GM21423 (cell line): ENCODE measurements around the gene TMCO4.
"Not testable (repeated sequence)": the region's sequence is repeated elsewhere in the genome, so short reads cannot be mapped to it uniquely, and the experiment has no call there.

ENCODE experiments used
- ATAC-seq: cut with Tn5 transposase; IDR thresholded peaks from one replicate; pipeline ENCODE4 v1.9.1; 2021; ENCODE audit warnings: mild to moderate bottlenecking, moderate library complexity; ENCODE audit not compliant: unreplicated experiment

Gene TMCO4

GRCh38 chr1:19814244-19814661 is 14.5 kb upstream of the TMCO4 start:
- ATAC-seq: no peak

DNA sequence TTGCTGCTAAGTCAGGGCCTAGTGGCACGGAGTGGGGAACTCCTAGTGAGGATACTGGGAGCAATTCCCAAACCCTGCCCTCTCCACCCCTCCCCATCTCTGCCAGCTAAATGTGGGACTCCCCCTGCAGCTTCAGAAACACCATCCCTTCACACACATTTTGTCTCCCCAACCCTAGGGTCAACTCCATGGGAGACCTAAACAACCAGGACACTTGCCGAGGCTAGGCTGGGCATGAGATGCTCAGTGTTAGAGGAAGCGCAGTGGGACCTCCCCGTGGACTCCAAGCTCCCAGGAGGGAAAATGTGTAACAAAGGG is 13.9 kb upstream of the TMCO4 start:
- no peak for ATAC-seq

DNA sequence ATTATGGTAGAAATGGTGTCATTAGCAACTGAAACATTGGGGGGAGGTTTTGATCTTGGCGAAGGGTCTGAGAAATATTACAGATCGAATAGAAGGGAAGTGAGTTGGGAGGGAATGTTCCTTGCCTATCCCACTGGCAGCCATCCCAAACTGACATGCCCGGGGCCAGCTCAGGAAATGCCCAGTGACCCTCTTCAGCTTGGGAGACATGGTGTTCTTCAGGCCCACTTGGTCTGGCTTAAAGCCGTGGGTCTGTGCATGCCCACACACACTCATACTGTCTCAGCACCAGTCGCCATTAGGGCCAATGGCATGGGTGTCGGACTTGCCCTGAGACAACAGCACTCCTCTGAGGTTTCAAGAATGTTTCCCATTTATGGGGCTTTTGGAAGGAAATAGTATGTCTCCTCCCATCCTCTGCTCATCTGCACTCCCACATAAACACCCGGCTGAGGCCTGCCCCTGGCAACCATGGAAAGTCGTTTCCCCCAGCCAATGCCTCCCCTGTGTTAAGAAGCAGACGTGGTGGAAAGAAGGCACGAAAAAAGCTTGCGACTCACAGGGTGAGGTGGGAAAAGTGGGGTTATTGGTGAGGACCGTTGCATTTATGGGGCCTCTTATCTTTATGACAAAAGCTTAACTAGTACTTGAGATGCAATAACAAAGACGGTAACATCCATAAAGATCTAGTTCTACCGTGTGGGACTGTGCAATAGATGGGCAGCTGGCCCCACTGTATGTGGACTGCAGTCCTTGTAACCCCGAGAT is 13.3 kb upstream of the TMCO4 start:
- no peak for ATAC-seq

GRCh38 chr1:19811206-19811851 is 11.6 kb upstream of the TMCO4 start:
- no peak for ATAC-seq

DNA sequence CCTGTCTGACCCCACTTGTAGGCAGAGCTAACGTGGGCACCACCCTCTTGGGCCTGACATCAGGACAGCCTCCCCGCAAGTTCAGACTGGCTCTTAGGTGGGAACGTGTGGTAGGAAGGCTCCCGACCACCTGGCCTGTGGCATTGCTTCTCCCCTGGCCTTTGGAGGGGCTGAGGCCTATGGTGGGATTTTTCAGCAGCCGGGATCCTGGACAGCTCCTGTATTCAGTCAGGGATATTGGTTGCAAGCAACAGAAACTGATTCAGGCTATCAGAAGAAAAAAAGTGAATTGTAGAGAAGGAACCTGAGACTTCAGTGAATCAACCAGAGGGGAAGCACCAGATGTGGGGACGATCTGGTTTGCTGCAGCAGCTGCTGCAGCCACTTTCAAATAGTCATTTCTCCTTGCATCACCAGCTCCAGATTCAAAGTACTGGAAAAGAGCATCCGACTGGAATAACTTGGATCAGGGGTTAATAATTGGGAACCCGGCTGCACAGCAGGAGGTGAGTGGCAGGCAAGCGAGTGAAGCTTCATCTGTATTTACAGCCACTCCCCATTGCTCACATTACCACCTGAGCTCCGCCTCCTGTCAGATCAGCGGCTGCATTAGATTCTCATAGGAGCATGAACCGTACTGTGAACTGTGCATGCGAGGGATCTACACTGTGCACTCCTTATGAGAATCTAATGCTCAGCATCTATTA is 9.5 kb upstream of the TMCO4 start:
- ATAC-seq: no peak

GRCh38 chr1:19808351-19808750 is 8.6 kb upstream of the TMCO4 start:
- no peak for ATAC-seq

DNA sequence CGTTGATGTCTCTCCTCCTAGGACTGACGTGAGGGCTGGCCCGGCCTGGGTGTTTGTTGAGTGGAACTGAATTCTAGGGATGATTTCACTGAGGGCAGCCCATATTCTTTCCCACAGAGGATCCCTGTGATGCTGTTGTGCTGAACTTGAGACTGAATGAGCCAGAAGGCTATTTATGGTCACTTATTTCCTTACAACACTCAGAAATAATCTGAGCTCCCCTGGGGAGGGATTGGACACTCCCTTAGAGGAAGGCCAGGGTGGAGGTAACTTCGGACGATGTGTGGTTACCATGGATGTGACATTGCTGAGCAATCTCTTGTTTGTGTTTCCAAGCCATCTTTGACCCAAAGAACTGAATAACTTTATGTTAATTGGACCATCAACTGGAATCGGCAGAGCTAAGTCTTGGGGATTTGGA is 5.1 kb upstream of the TMCO4 start:
- no peak for ATAC-seq

GRCh38 chr1:19802269-19802668 is 2.6 kb upstream of the TMCO4 start:
- ATAC-seq: no peak

DNA sequence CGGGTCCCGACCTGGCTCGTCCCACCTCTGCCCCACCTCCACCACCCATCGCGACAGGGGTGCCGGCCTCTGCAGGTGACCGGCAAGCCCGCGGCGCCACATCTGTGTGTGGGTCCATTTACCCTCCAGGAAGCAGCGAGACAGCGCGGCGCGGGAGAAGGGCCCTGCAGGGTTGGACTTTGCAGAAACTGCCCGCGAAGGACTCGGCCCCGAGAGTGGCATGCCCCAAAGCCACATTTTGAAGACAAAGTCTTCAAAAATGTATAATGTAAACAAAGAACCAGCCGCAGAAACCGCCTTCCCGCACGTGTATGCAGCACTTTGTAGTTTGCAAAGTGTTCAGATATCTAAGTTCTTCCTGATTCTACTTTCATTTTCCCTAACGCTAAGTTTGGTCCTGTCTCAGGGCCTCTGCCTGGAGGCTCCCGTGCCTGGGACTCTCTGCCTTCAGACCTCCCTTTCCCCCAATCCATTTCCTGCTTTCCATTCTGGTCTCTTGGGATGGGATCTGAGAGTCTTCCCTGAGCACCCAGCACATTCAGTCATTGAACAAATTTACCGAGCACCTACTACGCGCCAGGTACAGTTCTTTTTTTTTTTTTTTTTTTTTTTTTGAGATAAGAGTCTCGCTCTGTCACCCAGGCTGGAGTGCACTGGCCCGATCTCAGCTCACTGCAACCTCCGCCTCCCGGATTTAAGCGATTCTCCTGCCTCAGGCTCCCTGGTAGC is 524 bp upstream of the TMCO4 start:
- no peak for ATAC-seq

- ATAC-seq: no peak
These were observed 1.1 kb downstream of the TMCO4 start for GRCh38 chr1:19798486-19799229.

GRCh38 chr1:19797827-19798226 is 1.9 kb downstream of the TMCO4 start:
- ATAC-seq: no peak

DNA sequence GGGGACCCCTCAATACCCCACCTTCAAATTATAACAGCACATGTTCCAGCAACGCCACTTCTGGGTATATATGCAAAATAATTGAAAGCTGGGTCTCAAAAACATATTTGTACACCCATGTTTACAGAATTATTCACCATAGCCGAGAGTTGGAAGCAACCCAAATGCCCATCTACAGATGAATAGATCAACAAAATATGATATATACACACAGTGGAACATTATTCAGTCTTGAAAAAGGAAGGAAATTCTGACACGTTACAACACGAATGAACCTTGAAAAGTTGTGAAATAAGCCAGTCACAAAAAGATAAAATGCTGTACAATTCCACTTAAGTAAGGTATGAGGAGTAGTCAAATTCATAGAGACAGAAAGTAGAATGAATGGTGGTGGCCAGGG is 5.1 kb downstream of the TMCO4 start:
- no peak for ATAC-seq

DNA sequence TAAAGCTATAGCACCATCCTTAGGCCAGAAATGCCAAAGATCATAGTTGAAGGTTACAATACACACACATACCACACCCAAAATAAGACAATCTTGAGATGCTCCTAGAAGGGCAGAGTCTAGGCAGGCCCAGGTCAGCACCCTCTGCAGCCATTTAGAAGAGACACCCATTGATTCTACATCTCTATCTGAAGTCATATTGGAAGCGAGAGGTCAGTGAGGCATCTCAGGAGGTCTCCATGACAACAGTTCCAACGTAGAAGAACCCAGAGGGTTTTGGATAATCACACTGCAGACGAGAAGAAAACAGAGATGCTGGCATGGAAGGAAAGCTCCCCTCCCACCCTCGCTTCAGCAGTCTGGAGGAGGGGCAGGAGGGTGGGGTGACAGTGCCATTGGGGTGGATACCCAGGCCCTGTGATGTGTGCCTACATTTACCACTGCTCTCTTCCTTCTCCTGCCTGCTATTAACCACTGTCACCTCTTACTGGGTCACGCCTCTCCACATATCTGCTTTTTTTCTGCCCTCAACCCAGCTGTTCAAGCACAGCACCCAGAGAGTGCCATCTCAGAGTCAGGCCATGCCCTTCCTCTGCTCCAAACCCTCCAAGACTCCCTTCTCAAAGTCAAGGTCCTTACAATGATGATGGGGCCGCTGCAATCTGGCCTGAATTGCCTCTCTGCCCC is 6.2 kb downstream of the TMCO4 start:
- ATAC-seq: no peak

DNA sequence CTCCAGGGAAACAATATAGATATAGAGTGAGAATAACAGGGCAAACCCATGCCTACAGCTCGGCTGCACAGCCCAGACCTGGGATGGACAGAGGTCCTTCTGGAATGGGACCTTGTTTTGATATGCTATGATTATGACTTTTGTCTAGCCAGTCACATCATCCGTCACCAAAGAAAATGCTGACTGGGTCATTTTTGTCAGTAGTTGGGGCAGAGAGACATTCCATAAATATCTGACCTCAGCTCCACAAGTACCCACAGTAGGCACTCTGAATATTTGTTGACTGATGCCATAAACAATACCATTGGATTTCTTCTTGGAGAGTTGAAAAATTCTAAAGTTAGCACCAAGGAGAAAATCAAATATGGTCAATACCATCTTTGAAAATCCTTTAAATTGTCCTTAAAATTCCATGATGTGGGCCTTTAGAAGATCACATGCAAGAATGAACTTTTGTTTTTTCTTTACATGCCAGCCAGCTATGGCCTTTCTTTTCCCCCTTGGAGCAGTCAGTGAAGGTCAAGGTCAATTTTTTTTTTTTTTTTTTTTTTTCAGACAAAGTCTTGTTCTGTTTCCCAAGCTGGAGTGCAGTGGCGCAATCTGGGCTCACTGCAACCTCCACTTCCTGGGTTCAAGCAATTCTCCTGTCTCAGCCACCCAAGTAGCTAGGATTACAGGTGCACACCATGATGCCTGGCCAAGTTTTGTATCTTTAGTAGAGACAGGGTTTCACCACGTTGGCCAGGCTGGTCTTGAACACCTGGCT is 7.3 kb downstream of the TMCO4 start:
- no peak for ATAC-seq

DNA sequence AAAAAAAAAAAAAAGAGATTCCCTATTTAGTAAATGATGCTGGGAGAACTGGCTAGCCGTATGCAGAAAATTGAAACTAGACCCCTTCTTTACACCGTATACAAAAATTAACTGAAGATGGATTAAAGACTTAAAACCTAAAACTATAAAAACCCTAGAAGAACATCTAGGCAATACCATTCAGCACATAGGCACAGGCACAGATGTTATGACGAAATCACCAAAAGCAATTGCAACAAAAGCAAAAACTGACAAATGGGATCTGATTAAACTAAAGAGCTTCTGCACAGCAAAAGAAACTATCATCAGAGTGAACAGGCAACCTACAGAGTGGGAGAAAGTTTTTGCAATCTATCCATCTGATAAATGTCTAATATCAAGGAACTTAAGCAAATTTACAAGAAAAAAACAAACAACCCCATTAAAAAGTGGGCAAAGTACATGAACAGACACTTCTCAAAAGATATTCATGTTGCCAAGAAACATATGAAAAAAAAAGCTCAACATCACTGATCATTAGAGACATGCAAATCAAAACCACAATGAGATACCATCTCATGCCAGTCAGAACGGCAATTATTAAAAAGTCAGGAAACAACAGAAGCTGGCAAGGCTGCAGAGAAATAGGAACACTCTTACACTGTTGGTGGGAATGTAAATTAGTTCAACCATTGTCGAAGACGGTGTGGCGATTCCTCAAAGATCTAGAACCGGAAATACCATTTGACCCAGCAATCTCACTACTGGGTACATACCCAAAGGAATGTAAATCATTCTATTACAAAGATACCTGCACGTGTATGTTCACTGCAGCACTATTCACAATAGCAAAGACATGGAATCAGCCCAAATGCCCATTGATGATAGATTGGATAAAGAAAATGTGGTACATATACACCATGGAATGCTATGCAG is 9.4 kb downstream of the TMCO4 start:
- not testable (repeated sequence) for ATAC-seq

GRCh38 chr1:19786988-19787423 is 12.7 kb downstream of the TMCO4 start:
- no peak for ATAC-seq

- no peak for ATAC-seq
These were observed 14.1 kb downstream of the TMCO4 start for GRCh38 chr1:19785660-19786059.

DNA sequence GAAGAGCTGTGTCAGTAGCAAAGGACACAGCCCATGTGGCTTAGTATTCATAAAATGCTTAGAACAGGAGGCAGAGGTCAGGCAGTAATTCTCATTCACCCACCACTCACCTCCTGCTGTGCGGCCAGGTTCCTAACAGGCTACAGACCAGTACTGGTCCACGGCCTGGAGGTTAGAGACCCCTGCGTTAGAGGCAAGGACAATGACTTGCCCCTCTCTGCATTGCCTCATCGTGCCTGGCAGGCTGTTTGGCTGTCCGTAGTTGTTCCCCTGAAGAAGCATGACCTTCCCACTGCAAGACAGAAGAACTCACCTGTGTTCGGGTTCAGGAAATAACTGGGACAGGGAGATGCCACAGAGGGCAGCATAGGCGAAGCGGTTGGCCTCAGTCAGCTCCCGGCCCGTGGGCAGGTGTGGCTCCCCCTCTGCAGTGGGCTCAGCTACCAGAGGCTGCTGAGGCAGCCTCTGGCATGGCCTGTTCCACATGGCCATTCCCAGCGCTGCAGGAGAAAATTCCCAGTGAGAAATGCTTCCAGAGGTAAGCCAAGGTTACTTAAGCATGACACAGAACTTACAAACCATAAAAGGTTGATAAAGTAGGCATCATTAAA is 19.3 kb downstream of the TMCO4 start:
- ATAC-seq: no peak
